ENCODE data around the gene CACHD1.

The CACHD1 gene

GRCh38 chr1:64472805-64473204 is 2.9 kb downstream of the CACHD1 start:
- no peaks in the 10 kb centered on the region for H3K36me3 ChIP-seq (ENCODE audit: insufficient read depth, low read length)
- peaks cover 19% of the 10 kb centered on the region for H3K27me3 ChIP-seq (ENCODE audit: insufficient read depth, low read length)
- peaks cover 53% of the 10 kb centered on the region for H3K4me1 ChIP-seq (ENCODE audit: insufficient read depth, low read length)
- peak overlapping the region; percentile 96 for H3K27ac ChIP-seq (ENCODE audit: low read depth, low read length)
- WGBS = 2% methylated on average over 5 of the region's 5 CpGs
- peak overlapping the region; percentile 86 for H3K4me3 ChIP-seq (ENCODE audit: low read length)
- peak overlapping the region; percentile 86 for H3K9ac ChIP-seq (ENCODE audit: low read depth, low read length)
- H3K9me3 ChIP-seq (ENCODE audit: insufficient read depth, low read depth, low read length) = no peaks in the 10 kb centered on the region

- peaks cover 13% of the 10 kb centered on the region for H3K27me3 ChIP-seq (ENCODE audit: insufficient read depth, low read length)
- 0% methylated on average over 1 of the region's 1 CpG for WGBS
- peak overlapping the region; percentile 53 for H3K9ac ChIP-seq (ENCODE audit: low read depth, low read length)
- 0 out of 2 replicates have a peak, but pooled peaks cover under 1% of the 10 kb centered on the region for H3K36me3 ChIP-seq (ENCODE audit: insufficient read depth, low read length)
- H3K4me3 ChIP-seq (ENCODE audit: low read length) = peak overlapping the region; percentile 46
- peak overlapping the region; percentile 95 for H3K27ac ChIP-seq (ENCODE audit: low read depth, low read length)
- no peaks in the 10 kb centered on the region for H3K9me3 ChIP-seq (ENCODE audit: insufficient read depth, low read depth, low read length)
- peaks cover 53% of the 10 kb centered on the region for H3K4me1 ChIP-seq (ENCODE audit: insufficient read depth, low read length)
Measured at GRCh38 chr1:64473367-64473766, 3.4 kb downstream of the CACHD1 start.

DNA sequence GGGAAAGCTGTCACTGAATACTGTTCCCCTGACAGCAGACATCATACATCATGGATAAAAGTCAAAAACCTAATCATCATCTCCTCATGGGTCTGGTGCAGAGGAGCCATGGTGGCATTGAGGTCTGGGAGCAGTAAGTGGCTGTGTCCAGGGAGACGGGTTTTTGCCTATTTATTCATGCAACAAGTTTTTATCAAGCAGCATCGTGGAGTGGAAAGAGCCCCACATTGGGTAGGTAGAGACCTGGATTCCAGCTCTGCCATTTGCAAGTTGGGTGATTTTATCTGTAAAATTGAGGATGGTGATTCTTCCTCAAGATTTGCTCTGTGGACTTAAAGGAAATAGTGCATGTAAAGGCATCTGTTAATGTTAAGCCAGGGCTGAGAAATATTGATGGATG is 4.2 kb downstream of the CACHD1 start:
- Histone ChIP-seq H3K27ac (ENCODE audit: low read depth, low read length) (peak overlapping the region; percentile 95; the same call in 1 of the 2 replicates), H3K4me3 (ENCODE audit: low read length) (peak overlapping the region; percentile 46), H3K27me3 (ENCODE audit: insufficient read depth, low read length) (peaks cover 5% of the 10 kb centered on the region), H3K9me3 (ENCODE audit: insufficient read depth, low read depth, low read length) (no peaks in the 10 kb centered on the region), H3K4me1 (ENCODE audit: insufficient read depth, low read length) (peaks cover 53% of the 10 kb centered on the region), H3K36me3 (ENCODE audit: insufficient read depth, low read length) (0 out of 2 replicates have a peak, but pooled peaks cover 4% of the 10 kb centered on the region), H3K9ac (ENCODE audit: low read depth, low read length) (no peak overlapping the region)
- WGBS = 67% methylated on average over 2 of the region's 2 CpGs

- H3K27me3 ChIP-seq (ENCODE audit: insufficient read depth, low read length) = no peaks in the 10 kb centered on the region
- no peaks in the 10 kb centered on the region for H3K9me3 ChIP-seq (ENCODE audit: insufficient read depth, low read depth, low read length)
- H3K4me1 ChIP-seq (ENCODE audit: insufficient read depth, low read length) = peaks cover 56% of the 10 kb centered on the region
- no peak overlapping the region for H3K9ac ChIP-seq (ENCODE audit: low read depth, low read length)
- 0 out of 2 replicates have a peak, but pooled peaks cover 4% of the 10 kb centered on the region for H3K36me3 ChIP-seq (ENCODE audit: insufficient read depth, low read length)
- WGBS = 84% methylated on average over 2 of the region's 2 CpGs
- no peak overlapping the region for H3K27ac ChIP-seq (ENCODE audit: low read depth, low read length)
- H3K4me3 ChIP-seq (ENCODE audit: low read length) = peak overlapping the region; percentile 46
Measured at GRCh38 chr1:64474665-64475439, 4.9 kb downstream of the CACHD1 start.

DNA sequence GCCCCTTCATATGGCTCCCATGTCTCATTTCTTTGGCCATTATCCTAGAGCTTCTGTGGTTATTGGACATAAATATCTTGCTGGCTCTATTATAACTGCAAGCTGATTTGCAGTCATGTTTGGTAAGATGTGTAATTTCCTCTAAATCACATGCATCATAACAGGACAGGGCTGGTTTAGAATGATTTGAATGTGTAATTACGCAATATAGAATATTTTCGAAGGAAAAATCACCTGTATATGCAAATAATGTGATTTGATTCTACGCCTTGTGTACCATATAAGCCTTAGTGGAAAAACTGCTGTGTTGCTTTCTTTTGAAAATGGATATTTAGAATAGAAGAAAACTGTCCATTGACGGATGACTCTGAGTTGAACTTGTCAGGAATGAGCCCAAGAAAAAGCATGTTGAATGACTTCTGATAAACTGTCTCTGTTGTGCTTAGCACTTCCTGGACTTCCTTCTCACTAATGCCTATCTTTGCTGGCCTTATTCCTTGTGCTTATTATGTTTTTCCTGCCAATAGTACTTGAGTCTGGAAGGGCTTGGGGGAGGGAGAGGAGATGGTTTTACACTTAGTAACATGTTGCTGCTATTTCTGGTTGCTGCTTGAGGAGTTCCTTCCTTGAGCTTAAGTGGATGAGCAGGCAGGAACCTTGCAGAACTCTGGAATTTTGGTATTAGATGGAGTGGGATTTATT is 6.5 kb downstream of the CACHD1 start:
- no peak overlapping the region for H3K4me3 ChIP-seq (ENCODE audit: low read length)
- peaks cover 71% of the 10 kb centered on the region for H3K4me1 ChIP-seq (ENCODE audit: insufficient read depth, low read length)
- 97% methylated on average over 4 of the region's 4 CpGs for WGBS
- no peaks in the 10 kb centered on the region for H3K27me3 ChIP-seq (ENCODE audit: insufficient read depth, low read length)
- no peaks in the 10 kb centered on the region for H3K9me3 ChIP-seq (ENCODE audit: insufficient read depth, low read depth, low read length)
- no peak overlapping the region for H3K27ac ChIP-seq (ENCODE audit: low read depth, low read length)
- 0 out of 2 replicates have a peak, but pooled peaks cover 4% of the 10 kb centered on the region for H3K36me3 ChIP-seq (ENCODE audit: insufficient read depth, low read length)
- H3K9ac ChIP-seq (ENCODE audit: low read depth, low read length) = no peak overlapping the region

DNA sequence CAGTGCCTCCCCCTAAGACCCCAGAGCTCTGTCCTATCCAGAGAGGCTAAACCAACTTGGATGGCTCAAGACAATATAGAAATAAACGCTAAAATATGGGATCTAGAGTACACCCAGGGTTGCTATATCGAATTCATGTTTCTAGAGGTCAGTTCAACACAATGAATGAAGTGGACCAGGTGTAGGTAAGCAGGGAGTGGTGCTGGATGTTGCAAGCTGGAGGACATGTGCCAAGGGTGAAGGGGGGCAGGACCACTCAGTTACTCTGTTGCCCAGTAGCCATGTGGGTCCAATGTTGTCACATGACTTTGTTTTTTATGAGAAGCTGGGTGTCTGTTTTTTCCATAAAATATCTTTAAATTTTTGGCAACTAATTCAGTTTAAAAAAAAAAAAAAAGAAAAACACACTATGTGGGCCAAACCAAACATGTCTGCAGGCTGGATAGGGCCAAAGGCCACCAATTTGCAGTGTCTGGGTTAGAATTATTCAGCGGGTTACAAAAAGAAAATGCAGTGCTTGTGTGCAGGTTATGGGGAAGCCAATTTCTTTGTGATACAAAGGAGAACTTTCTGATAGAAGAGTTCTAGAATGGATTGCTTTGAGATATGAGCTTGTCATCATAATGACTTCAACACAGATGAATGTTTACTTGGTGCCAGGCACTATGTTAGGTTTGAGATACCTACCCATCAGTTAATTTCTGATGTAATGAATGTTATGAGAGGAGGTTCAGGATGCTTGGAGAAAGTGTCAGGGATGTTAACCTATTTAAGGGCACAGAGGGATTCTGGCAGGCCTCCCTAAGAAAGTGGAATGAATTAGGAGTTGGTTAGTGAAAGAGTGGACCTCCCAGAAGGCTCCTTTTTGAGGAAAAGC is 8.9 kb downstream of the CACHD1 start:
- H3K27me3 ChIP-seq (ENCODE audit: insufficient read depth, low read length) = no peaks in the 10 kb centered on the region
- no peak overlapping the region for H3K9ac ChIP-seq (ENCODE audit: low read depth, low read length)
- 96% methylated on average over 3 of the region's 3 CpGs for WGBS
- H3K4me1 ChIP-seq (ENCODE audit: insufficient read depth, low read length) = peaks cover 77% of the 10 kb centered on the region
- no peak overlapping the region for H3K4me3 ChIP-seq (ENCODE audit: low read length)
- no peak overlapping the region for H3K27ac ChIP-seq (ENCODE audit: low read depth, low read length)
- 0 out of 2 replicates have a peak, but pooled peaks cover 4% of the 10 kb centered on the region for H3K36me3 ChIP-seq (ENCODE audit: insufficient read depth, low read length)
- H3K9me3 ChIP-seq (ENCODE audit: insufficient read depth, low read depth, low read length) = no peaks in the 10 kb centered on the region

DNA sequence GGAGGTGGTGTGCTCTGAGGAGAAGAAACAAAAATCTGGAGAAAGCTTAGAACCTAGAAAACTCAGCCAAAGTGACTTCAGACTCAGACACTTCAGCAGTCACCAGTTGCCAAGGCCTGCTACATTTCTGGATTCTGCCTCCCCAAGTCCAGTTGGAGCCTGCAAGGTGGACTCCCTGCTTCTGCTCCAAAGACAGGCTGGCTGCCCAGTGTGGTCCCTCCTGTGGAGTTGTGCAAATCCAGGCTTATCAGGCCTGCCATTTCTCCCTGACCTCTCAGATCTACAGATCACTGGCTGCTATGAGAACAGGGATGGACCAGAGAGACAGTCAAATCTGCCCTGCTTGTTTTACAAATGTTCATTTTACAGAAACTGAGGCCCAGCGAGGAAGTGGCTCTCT is 9.9 kb downstream of the CACHD1 start:
- Histone ChIP-seq H3K27me3 (ENCODE audit: insufficient read depth, low read length) (no peaks in the 10 kb centered on the region), H3K36me3 (ENCODE audit: insufficient read depth, low read length) (0 out of 2 replicates have a peak, but pooled peaks cover 4% of the 10 kb centered on the region), H3K4me1 (ENCODE audit: insufficient read depth, low read length) (peaks cover 73% of the 10 kb centered on the region), H3K4me3 (ENCODE audit: low read length) (no peak overlapping the region), H3K9me3 (ENCODE audit: insufficient read depth, low read depth, low read length) (no peaks in the 10 kb centered on the region), H3K27ac (ENCODE audit: low read depth, low read length) (no peak overlapping the region), H3K9ac (ENCODE audit: low read depth, low read length) (no peak overlapping the region)
- WGBS = 83% methylated on average over 1 of the region's 1 CpG

DNA sequence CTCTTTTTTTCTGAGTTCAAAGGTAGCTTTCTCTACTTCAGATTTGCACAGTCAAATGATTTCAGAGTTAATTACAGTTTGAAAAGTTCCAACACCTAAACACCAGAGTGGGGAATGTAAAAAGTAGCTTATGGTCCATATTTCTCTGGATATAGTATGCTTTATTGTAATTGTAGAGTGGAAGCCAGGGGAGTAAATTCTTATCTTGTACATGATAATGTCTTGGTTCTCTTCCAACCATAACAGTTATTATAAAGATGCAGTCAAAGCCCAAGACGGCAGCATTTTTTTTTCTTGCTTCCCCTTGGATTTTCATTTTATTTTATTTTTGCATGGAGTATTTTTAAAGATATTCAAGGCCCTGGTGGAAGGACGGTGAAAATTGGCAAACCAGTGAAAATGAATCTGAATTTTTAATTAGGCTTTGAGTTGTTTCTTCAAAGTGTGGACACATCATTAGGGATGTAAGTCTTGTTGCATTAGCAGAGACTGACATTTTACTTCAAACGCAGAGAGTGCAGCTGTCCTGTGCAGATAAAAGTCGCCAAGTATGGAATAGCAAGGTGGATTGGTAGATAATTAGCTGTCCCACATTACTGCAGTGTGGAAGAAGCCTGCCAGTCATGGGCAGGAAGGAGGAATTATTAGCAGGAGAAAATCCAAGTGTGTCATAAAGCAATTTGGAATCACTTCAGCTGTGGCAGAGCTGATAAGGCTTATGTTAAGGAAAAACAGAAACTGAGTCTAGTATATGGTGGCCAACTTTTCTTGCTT is 11.3 kb downstream of the CACHD1 start:
- WGBS = 87% methylated on average over 4 of the region's 4 CpGs
- H3K4me3 ChIP-seq (ENCODE audit: low read length) = no peak overlapping the region
- no peaks in the 10 kb centered on the region for H3K27me3 ChIP-seq (ENCODE audit: insufficient read depth, low read length)
- no peak overlapping the region for H3K27ac ChIP-seq (ENCODE audit: low read depth, low read length)
- 0 out of 2 replicates have a peak, but pooled peaks cover 4% of the 10 kb centered on the region for H3K36me3 ChIP-seq (ENCODE audit: insufficient read depth, low read length)
- H3K9me3 ChIP-seq (ENCODE audit: insufficient read depth, low read depth, low read length) = no peaks in the 10 kb centered on the region
- no peak overlapping the region for H3K9ac ChIP-seq (ENCODE audit: low read depth, low read length)
- H3K4me1 ChIP-seq (ENCODE audit: insufficient read depth, low read length) = peaks cover 64% of the 10 kb centered on the region

DNA sequence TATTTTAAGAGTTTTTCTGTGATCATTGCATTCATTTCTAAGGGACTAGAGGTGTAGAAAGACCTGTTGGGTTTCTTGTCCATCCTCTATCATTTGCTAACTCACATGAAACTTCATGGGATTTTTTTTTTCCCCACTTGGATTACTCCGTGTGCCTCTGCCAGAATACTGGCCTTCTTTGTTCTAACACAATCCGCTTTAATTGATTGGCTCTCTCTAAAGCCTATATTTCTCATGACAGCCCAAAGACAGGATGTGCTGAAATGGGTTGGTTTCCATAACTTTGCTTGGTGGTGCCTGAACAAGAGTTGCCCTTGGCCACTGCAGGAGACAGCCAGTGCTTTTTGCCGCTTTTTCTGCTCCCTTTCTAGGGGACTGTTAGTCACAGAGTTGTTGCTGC is 12.2 kb downstream of the CACHD1 start:
- Histone ChIP-seq H3K4me1 (ENCODE audit: insufficient read depth, low read length) (peaks cover 64% of the 10 kb centered on the region), H3K4me3 (ENCODE audit: low read length) (no peak overlapping the region), H3K36me3 (ENCODE audit: insufficient read depth, low read length) (0 out of 2 replicates have a peak, but pooled peaks cover 4% of the 10 kb centered on the region), H3K9ac (ENCODE audit: low read depth, low read length) (no peak overlapping the region), H3K9me3 (ENCODE audit: insufficient read depth, low read depth, low read length) (no peaks in the 10 kb centered on the region), H3K27ac (ENCODE audit: low read depth, low read length) (no peak overlapping the region), H3K27me3 (ENCODE audit: insufficient read depth, low read length) (no peaks in the 10 kb centered on the region)
- 82% methylated on average over 3 of the region's 3 CpGs for WGBS

DNA sequence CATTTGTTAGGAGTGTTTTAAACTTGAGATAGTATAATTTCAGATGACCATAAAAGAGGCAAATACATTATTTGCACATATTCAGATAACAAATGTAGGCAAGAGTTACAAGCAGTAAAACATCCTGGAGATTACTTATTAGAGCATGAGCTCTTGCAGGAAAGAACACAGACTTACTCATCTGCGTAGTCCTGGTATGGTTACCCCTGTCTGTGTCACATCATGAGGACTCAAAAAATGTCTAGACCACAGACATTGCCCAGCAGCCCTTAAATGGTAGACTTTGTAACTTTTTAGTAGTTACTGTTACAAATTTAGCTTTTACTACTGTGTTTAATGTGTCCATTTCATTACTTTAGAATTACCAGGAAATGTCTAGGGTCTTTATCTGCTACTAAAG is 12.8 kb downstream of the CACHD1 start:
- H3K9ac ChIP-seq (ENCODE audit: low read depth, low read length) = no peak overlapping the region
- WGBS = 95% methylated on average over 1 of the region's 1 CpG
- H3K27me3 ChIP-seq (ENCODE audit: insufficient read depth, low read length) = no peaks in the 10 kb centered on the region
- no peak overlapping the region for H3K27ac ChIP-seq (ENCODE audit: low read depth, low read length)
- no peak overlapping the region for H3K4me3 ChIP-seq (ENCODE audit: low read length)
- H3K4me1 ChIP-seq (ENCODE audit: insufficient read depth, low read length) = peaks cover 68% of the 10 kb centered on the region
- H3K9me3 ChIP-seq (ENCODE audit: insufficient read depth, low read depth, low read length) = no peaks in the 10 kb centered on the region
- H3K36me3 ChIP-seq (ENCODE audit: insufficient read depth, low read length) = 0 out of 2 replicates have a peak, but pooled peaks cover 4% of the 10 kb centered on the region

Measured in HUES64 (cell line).